A673 (cell line): ENCODE results near the gene E2F1. TPM values are rescaled to one million over a fixed set of nuclear protein-coding genes. Genes with fewer than 3 reads are reported as not detected.

ENCODE experiments used
- BruUV-seq: library from RNA; stranded (reverse); fragments of 400-500 nt; replicated peaks from 2 replicates; lab custom pipeline; 2021; lab: Mats Ljungman, UMichigan
- CTCF ChIA-PET: fragments of 300-600 bp; sonication (Branson Sonifier 250); formaldehyde crosslinking; loops from one replicate; lab custom pipeline; 2022; ENCODE audit warnings: antibody characterized with exemption; lab: Charles Lee
- POLR2A ChIA-PET: fragments of 300-600 bp; sonication (Branson Sonifier 250); formaldehyde crosslinking; loops from one replicate; lab custom pipeline; 2022; ENCODE audit warnings: antibody characterized with exemption; ENCODE audit not compliant: low non-redundant PET; lab: Charles Lee
- DNase-seq: peaks from one replicate; pipeline ENCODE4 v3.0.0-alpha.2; 2015; ENCODE audit warnings: low spot score
- H3K27ac ChIP-seq: fragments of 200-600 bp; sonication (generic); 2 replicates; pipeline ENCODE4 v1.5.1; 2016; ENCODE audit warnings: mixed run types, low read depth, mild to moderate bottlenecking, mixed read lengths, antibody characterized with exemption, low read length; ENCODE audit not compliant: poor library complexity, severe bottlenecking
- H3K27me3 ChIP-seq: fragments of 200-600 bp; sonication (generic); replicated peaks from 2 replicates; pipeline ENCODE4 v1.6.1; 2017; ENCODE audit warnings: mixed run types, low read depth, mild to moderate bottlenecking, mixed read lengths, antibody characterized with exemption, low read length; ENCODE audit not compliant: insufficient read depth, poor library complexity
- H3K36me3 ChIP-seq: fragments of 200-600 bp; sonication (generic); 2 replicates; pipeline ENCODE4 v1.6.1; 2016; ENCODE audit warnings: mixed run types, mild to moderate bottlenecking, mixed read lengths, antibody characterized with exemption, low read length; ENCODE audit not compliant: insufficient read depth, poor library complexity, severe bottlenecking
- H3K4me1 ChIP-seq: fragments of 200-600 bp; sonication (generic); 2 replicates; pipeline ENCODE4 v1.6.1; 2017; ENCODE audit warnings: mixed run types, mild to moderate bottlenecking, mixed read lengths, antibody characterized with exemption, low read length; ENCODE audit not compliant: insufficient read depth, poor library complexity, severe bottlenecking
- H3K4me3 ChIP-seq: fragments of 200-600 bp; sonication (generic); 2 replicates; pipeline ENCODE4 v1.5.1; 2016; ENCODE audit warnings: low read depth, mixed run types, mild to moderate bottlenecking, mixed read lengths, low read length; ENCODE audit not compliant: poor library complexity, severe bottlenecking
- H3K9me3 ChIP-seq: fragments of 200-600 bp; sonication (generic); 2 replicates; pipeline ENCODE4 v1.6.1; 2016; ENCODE audit warnings: mixed run types, low read depth, mild to moderate bottlenecking, mixed read lengths, antibody characterized with exemption, low read length; ENCODE audit not compliant: poor library complexity, severe bottlenecking
- EZH2 ChIP-seq: fragments of 200-600 bp; sonication (generic); IDR thresholded peaks from 2 replicates; pipeline ENCODE4 v1.6.1; 2017; ENCODE audit warnings: borderline replicate concordance, low read depth, mild to moderate bottlenecking, mixed read lengths, antibody characterized with exemption, low read length; ENCODE audit not compliant: poor library complexity, severe bottlenecking
- intact Hi-C: fragments of 100-400 bp; cut with micrococcal nuclease; formaldehyde crosslinking; loops from one replicate; pipeline ENCODE4 v1.10.0; 2022; ENCODE audit not compliant: unreplicated experiment
- total RNA-seq: library from RNA; stranded (reverse); gene quantifications from 2 replicates; pipeline ENCODE4 v1.2.3, GENCODE V29; 2021
- TF ChIP-seq, protein P1 (sequence below): fragments of 300-800, 200-600 bp; sonication (generic); conservative IDR thresholded peaks from 2 replicates; pipeline ENCODE4 v1.5.1; 2017; ENCODE audit warnings: low read depth, mild to moderate bottlenecking, antibody characterized with exemption, low read length, moderate library complexity, mixed read lengths

The E2F1 gene
- total RNA-seq, 1 experiment from 2014 or later = 86.0 TPM

- no peaks in the 10 kb centered on the region for H3K4me1 ChIP-seq
- no peaks in the 10 kb centered on the region for H3K27me3 ChIP-seq
- DNase-seq = no peak
- no peak overlapping the region for H3K27ac ChIP-seq
- CTCF ChIA-PET = no interaction called here
- no peak overlapping the region for H3K4me3 ChIP-seq
- no peak for TF ChIP-seq EZH2
- TF ChIP-seq, protein P1, sequence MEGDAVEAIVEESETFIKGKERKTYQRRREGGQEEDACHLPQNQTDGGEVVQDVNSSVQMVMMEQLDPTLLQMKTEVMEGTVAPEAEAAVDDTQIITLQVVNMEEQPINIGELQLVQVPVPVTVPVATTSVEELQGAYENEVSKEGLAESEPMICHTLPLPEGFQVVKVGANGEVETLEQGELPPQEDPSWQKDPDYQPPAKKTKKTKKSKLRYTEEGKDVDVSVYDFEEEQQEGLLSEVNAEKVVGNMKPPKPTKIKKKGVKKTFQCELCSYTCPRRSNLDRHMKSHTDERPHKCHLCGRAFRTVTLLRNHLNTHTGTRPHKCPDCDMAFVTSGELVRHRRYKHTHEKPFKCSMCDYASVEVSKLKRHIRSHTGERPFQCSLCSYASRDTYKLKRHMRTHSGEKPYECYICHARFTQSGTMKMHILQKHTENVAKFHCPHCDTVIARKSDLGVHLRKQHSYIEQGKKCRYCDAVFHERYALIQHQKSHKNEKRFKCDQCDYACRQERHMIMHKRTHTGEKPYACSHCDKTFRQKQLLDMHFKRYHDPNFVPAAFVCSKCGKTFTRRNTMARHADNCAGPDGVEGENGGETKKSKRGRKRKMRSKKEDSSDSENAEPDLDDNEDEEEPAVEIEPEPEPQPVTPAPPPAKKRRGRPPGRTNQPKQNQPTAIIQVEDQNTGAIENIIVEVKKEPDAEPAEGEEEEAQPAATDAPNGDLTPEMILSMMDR = no peak
- H3K9me3 ChIP-seq = no peaks in the 10 kb centered on the region
- no TSS peak for BruUV-seq
- POLR2A ChIA-PET = no interaction called here
- no peaks in the 10 kb centered on the region for H3K36me3 ChIP-seq
- intact Hi-C loops = no loop called here
Measured at GRCh38 chr20:33693741-33694638, 7.8 kb upstream of the E2F1 start.

DNA sequence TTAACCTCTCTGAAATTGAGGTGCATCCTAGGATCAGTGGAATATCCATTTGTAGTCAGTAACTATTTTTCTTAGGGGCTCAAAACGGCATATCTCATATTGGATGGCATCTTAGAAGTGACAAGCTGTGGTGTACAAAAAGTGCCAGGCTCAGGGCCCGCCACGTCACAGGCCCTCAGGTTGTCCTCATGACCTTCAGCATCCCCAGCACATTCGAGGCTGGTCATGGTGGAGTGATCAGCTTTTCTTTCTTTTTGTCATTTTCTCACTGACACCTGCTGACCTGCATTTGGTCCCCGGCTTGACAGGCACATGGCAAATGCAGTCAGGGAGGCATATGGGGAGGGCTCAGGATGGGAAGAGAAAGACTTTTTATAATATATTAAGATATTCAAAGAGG is 7.1 kb upstream of the E2F1 start:
- Histone ChIP-seq H3K36me3 (no peaks in the 10 kb centered on the region), H3K27ac (no peak overlapping the region), H3K4me3 (no peak overlapping the region), H3K4me1 (no peaks in the 10 kb centered on the region), H3K9me3 (no peaks in the 10 kb centered on the region), H3K27me3 (no peaks in the 10 kb centered on the region)
- intact Hi-C loops = no loop called here
- ChIA-PET CTCF (no interaction called here), POLR2A (no interaction called here)
- BruUV-seq = no TSS peak
- TF ChIP-seq, protein P1 = no peak
- TF ChIP-seq EZH2 = no peak
- DNase-seq = no peak

DNA sequence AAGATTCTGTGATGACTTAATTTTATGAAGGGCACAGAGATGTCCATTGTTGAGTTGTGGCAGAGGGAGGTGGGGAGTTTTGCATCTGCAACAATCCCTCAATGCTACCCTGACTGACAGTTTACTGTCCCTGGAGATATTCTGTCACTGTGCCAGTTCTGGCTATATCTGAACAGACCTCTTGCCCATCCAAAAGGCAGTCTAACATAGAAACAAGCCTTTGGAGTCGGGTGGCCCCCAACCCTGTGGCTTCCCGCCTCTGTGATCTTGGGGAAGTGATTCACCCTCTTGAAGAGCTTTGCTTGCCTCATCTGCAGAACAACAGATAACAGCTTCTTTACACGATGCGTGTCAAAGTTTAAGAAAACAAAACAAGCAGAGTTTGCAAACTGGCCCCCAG is 3.8 kb upstream of the E2F1 start:
- intact Hi-C loops = no loop called here
- Histone ChIP-seq H3K27ac (no peak overlapping the region), H3K36me3 (no peaks in the 10 kb centered on the region), H3K4me3 (no peak overlapping the region), H3K9me3 (no peaks in the 10 kb centered on the region), H3K4me1 (peaks cover 8% of the 10 kb centered on the region), H3K27me3 (no peaks in the 10 kb centered on the region)
- no TSS peak for BruUV-seq
- no peak for TF ChIP-seq EZH2
- TF ChIP-seq, protein P1 = no peak
- CTCF ChIA-PET = no interaction called here
- DNase-seq = no peak
- POLR2A ChIA-PET = no interaction called here
